ENCODE results near the gene LRFN4. TPM values are rescaled to one million over a fixed set of nuclear protein-coding genes. Genes with fewer than 3 reads are reported as not detected.

Gene LRFN4
- total and polyA plus RNA-seq, 4 donors = 4.6 to 34.4 (median 15.3) TPM

GRCh38 chr11:66859686-66860448 lies 3.0 kb downstream of the LRFN4 start:
- peaks cover 0 to 13% (median 3%) of the 10 kb centered on the region in 5 donors for H3K4me1 ChIP-seq (ENCODE audit: control insufficient read depth in 5 of 5, insufficient read depth in 5 of 5, low read length in 5 of 5)
- no peak for DNase-seq
- no peak overlapping the region for H3K9ac ChIP-seq (ENCODE audit: insufficient read depth in 1 of 2, low read length in 2 of 2)
- TF ChIP-seq, protein P1, sequence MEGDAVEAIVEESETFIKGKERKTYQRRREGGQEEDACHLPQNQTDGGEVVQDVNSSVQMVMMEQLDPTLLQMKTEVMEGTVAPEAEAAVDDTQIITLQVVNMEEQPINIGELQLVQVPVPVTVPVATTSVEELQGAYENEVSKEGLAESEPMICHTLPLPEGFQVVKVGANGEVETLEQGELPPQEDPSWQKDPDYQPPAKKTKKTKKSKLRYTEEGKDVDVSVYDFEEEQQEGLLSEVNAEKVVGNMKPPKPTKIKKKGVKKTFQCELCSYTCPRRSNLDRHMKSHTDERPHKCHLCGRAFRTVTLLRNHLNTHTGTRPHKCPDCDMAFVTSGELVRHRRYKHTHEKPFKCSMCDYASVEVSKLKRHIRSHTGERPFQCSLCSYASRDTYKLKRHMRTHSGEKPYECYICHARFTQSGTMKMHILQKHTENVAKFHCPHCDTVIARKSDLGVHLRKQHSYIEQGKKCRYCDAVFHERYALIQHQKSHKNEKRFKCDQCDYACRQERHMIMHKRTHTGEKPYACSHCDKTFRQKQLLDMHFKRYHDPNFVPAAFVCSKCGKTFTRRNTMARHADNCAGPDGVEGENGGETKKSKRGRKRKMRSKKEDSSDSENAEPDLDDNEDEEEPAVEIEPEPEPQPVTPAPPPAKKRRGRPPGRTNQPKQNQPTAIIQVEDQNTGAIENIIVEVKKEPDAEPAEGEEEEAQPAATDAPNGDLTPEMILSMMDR (IDR thresholded peaks at IDR 0.05; ENCODE audit: control extremely low read depth, extremely low read depth) = no peak
- no peak overlapping the region for H3K4me3 ChIP-seq
- no peaks in the 10 kb centered on the region for H3K9me3 ChIP-seq (ENCODE audit: control insufficient read depth in 4 of 4, insufficient read depth in 3 of 4, low read length in 3 of 4)
- H3K27ac ChIP-seq (ENCODE audit: low read depth in 1 of 2, low read length in 1 of 2) = no peak overlapping the region
- 90% methylated on average over 39 to 41 of the region's 41 CpGs for WGBS, 2 donors
- H3K27me3 ChIP-seq (ENCODE audit: control insufficient read depth in 3 of 3, insufficient read depth in 3 of 3, low read length in 2 of 3) = no peaks in the 10 kb centered on the region
- no peak for ATAC-seq (ENCODE audit: insufficient read depth, low FRiP score)
- peaks cover 0 to 11% (median 0%) of the 10 kb centered on the region in 4 donors for H3K36me3 ChIP-seq (ENCODE audit: control insufficient read depth in 4 of 4, insufficient read depth in 4 of 4, low read length in 4 of 4)

DNA sequence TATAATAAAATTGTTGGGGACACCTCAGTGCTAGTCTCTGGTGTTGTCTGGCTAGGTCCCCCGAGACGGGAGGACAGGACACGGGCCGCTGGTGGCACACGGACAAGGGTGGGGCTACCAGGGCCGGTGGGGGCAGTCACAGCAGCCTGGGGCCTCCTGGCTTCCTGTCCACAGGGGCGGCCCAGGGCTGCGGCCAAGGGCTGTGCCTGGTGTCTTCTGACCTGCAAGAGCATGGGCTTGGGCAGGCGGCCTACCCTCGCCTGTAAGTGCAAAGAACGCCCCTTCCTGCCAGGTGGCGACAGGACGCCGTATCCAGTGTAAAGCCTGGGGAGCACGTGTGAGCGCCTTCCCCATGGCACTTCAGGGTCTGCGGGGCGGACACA lies 3.6 kb downstream of the LRFN4 start:
- Histone ChIP-seq H3K27ac (ENCODE audit: low read depth in 1 of 2, low read length in 1 of 2) (no peak overlapping the region), H3K27me3 (ENCODE audit: control insufficient read depth in 3 of 3, insufficient read depth in 3 of 3, low read length in 2 of 3) (no peaks in the 10 kb centered on the region), H3K36me3 (ENCODE audit: control insufficient read depth in 4 of 4, insufficient read depth in 4 of 4, low read length in 4 of 4) (peaks cover 0 to 11% (median 0%) of the 10 kb centered on the region in 4 donors), H3K4me1 (ENCODE audit: control insufficient read depth in 5 of 5, insufficient read depth in 5 of 5, low read length in 5 of 5) (peaks cover 0 to 11% (median 3%) of the 10 kb centered on the region in 5 donors), H3K9me3 (ENCODE audit: control insufficient read depth in 4 of 4, insufficient read depth in 3 of 4, low read length in 3 of 4) (no peaks in the 10 kb centered on the region), H3K4me3 (no peak overlapping the region), H3K9ac (ENCODE audit: insufficient read depth in 1 of 2, low read length in 2 of 2) (no peak overlapping the region)
- TF ChIP-seq, protein P1 (IDR thresholded peaks at IDR 0.05; ENCODE audit: control extremely low read depth, extremely low read depth) = no peak
- 83% methylated on average over 17 to 18 of the region's 18 CpGs for WGBS, 2 donors
- DNase-seq (no peak), ATAC-seq (ENCODE audit: insufficient read depth, low FRiP score) (no peak)

DNA sequence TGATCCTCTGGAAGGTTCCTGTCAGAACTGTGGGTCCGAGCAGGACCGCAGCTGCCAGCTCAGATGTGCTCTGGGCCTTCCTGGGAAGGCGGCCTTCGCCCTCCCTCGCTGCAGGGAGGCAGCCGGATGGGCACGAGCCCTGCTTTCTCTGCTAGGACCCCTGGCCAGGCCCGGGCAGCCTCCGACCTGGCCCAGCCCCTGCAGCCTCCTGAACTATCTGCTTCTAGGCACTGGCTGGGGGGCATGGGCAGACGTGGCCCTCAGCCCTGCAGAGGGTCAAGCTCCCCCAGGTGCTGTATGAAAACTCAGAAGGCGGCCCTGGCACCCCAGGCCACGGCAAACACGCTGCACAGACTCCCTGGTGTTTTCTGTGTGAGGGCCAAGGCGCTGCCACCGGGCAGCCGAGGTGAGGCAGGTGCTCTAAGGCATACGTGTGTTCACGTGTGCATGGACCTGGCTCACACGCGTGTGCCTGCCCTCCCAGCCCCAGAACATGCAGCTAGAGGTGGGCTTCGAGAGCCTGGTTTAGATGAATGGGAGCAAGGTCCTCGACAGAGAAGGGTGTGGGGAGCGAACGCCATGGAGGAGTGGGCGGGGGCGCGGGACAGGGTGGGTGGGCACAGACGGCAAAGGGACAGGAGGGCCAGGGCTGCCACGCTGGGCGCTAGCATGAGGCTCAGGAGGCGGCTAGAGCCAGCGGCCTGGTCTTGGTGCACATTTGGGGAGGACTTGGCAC lies 4.3 kb downstream of the LRFN4 start:
- H3K9ac ChIP-seq (ENCODE audit: insufficient read depth in 1 of 2, low read length in 2 of 2) = no peak overlapping the region
- 95 to 96% methylated on average over 32 of the region's 32 CpGs for WGBS, 2 donors
- DNase-seq (no peak), ATAC-seq (ENCODE audit: insufficient read depth, low FRiP score) (no peak)
- H3K4me3 ChIP-seq = no peak overlapping the region
- peaks cover 0 to 11% (median 0%) of the 10 kb centered on the region in 4 donors for H3K36me3 ChIP-seq (ENCODE audit: control insufficient read depth in 4 of 4, insufficient read depth in 4 of 4, low read length in 4 of 4)
- TF ChIP-seq, protein P1 (IDR thresholded peaks at IDR 0.05; ENCODE audit: control extremely low read depth, extremely low read depth) = no peak
- H3K27ac ChIP-seq (ENCODE audit: low read depth in 1 of 2, low read length in 1 of 2) = no peak overlapping the region
- peaks cover 0 to 5% (median 0%) of the 10 kb centered on the region in 5 donors for H3K4me1 ChIP-seq (ENCODE audit: control insufficient read depth in 5 of 5, insufficient read depth in 5 of 5, low read length in 5 of 5)
- no peaks in the 10 kb centered on the region for H3K9me3 ChIP-seq (ENCODE audit: control insufficient read depth in 4 of 4, insufficient read depth in 3 of 4, low read length in 3 of 4)
- H3K27me3 ChIP-seq (ENCODE audit: control insufficient read depth in 3 of 3, insufficient read depth in 3 of 3, low read length in 2 of 3) = no peaks in the 10 kb centered on the region

Data from lung (tissue), 12 donors.